Effector CD8-positive, alpha-beta T cell (primary cell): ENCODE measurements around the gene SOX14.

Experiments used
- DNase-seq: peaks from one replicate; lab custom pipeline; 2025; lab: John Stamatoyannopoulos, UW
- total RNA-seq, 4 experiments: gene quantifications; one replicate each; lab custom pipeline; 2026; lab: John Stamatoyannopoulos, UW

SOX14 gene
- total RNA-seq, result 0 reads per million in 4 experiments

GRCh38 chr3:137764001-137764433, at the start of gene SOX14:
Gene SOX14, plus strand, starts transcription at chr3:137764315. Its CDS starts 470 bp downstream, at chr3:137764785.
- no peak for DNase-seq

- no peak for DNase-seq
These were observed 49.6 kb upstream of the SOX14 start for GRCh38 chr3:137714551-137714950.

GRCh38 chr3:137724240-137724639, 39.9 kb upstream of the SOX14 start:
- no peak for DNase-seq

- no peak for DNase-seq
These were observed 26.9 kb upstream of the SOX14 start for GRCh38 chr3:137737208-137737607.

GRCh38 chr3:137738710-137739109, 25.4 kb upstream of the SOX14 start:
- no peak for DNase-seq

GRCh38 chr3:137743608-137744007, 20.5 kb upstream of the SOX14 start:
- DNase-seq, result no peak

- DNase-seq, result no peak
These were observed 17.3 kb upstream of the SOX14 start for GRCh38 chr3:137746808-137747207.

GRCh38 chr3:137759505-137759904, 4.6 kb upstream of the SOX14 start:
- no peak for DNase-seq

GRCh38 chr3:137760341-137761098, 3.6 kb upstream of the SOX14 start:
- DNase-seq, result no peak

GRCh38 chr3:137761099-137761562, 3.0 kb upstream of the SOX14 start:
- no peak for DNase-seq

- DNase-seq, result no peak
These were observed 2.3 kb upstream of the SOX14 start for GRCh38 chr3:137761563-137762503.

- DNase-seq, result no peak
These were observed 1.2 kb upstream of the SOX14 start for GRCh38 chr3:137762674-137763593.

- DNase-seq, result no peak
These were observed 549 bp upstream of the SOX14 start for GRCh38 chr3:137763594-137763938.

- DNase-seq, result no peak
These were observed 621 bp downstream of the SOX14 start for GRCh38 chr3:137764563-137765309.

GRCh38 chr3:137765310-137766033, 1.4 kb downstream of the SOX14 start:
- DNase-seq, result no peak

GRCh38 chr3:137766041-137766875, 2.1 kb downstream of the SOX14 start:
- DNase-seq, result no peak

GRCh38 chr3:137766876-137767537, 2.9 kb downstream of the SOX14 start:
- no peak for DNase-seq

- no peak for DNase-seq
These were observed 3.6 kb downstream of the SOX14 start for GRCh38 chr3:137767538-137768360.
